ENCODE measurements around the gene CPNE8.

Gene CPNE8

GRCh38 chr12:38838056-38838850 lies 67.1 kb downstream of the CPNE8 start:
- no peak for ATAC-seq (ENCODE audit: low read depth)
- Mint-ChIP-seq H3K4me1 (no peaks in the 10 kb centered on the region), H3K36me3 (no peaks in the 10 kb centered on the region), H3K27ac (no peak overlapping the region), H3K9me3 (peaks cover 9% of the 10 kb centered on the region), H3K27me3 (no peaks in the 10 kb centered on the region), H3K4me3 (no peak overlapping the region)
- DNase-seq (ENCODE audit: low spot score in 2 of 2), result no peak

- no peaks in the 10 kb centered on the region for H3K4me1 Mint-ChIP-seq
- H3K4me3 Mint-ChIP-seq, result no peak overlapping the region
- no peak overlapping the region for H3K27ac Mint-ChIP-seq
- no peak for DNase-seq (ENCODE audit: low spot score in 2 of 2)
- H3K36me3 Mint-ChIP-seq, result no peaks in the 10 kb centered on the region
- no peak for ATAC-seq (ENCODE audit: low read depth)
- H3K9me3 Mint-ChIP-seq, result peaks cover 9% of the 10 kb centered on the region
- no peaks in the 10 kb centered on the region for H3K27me3 Mint-ChIP-seq
These were observed 73.7 kb downstream of the CPNE8 start for GRCh38 chr12:38831715-38832114.

DNA sequence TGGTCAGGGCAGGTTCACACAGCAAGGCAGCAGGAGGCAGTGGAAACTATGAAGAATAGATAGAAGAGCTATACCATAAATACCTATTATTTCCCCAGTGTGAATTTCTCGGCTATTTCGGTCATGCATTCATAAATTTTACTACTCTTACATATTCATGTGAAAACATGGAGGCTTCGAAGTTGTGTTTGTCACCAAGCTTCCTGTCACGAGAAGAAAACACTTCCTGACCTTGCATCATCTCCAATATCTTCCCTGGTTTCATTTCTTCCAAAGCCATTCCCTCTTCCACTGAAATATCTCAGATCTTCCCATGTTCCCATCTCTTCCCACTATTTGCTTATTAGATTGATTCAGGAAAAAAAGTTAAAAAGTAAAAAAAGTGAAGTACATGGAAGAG lies 80.4 kb downstream of the CPNE8 start:
- H3K27ac Mint-ChIP-seq, result no peak overlapping the region
- H3K4me1 Mint-ChIP-seq, result no peaks in the 10 kb centered on the region
- H3K9me3 Mint-ChIP-seq, result peaks cover 7% of the 10 kb centered on the region
- no peak for DNase-seq (ENCODE audit: low spot score in 2 of 2)
- H3K27me3 Mint-ChIP-seq, result no peaks in the 10 kb centered on the region
- H3K36me3 Mint-ChIP-seq, result no peaks in the 10 kb centered on the region
- no peak overlapping the region for H3K4me3 Mint-ChIP-seq
- no peak for ATAC-seq (ENCODE audit: low read depth)

- ATAC-seq (ENCODE audit: low read depth) (no peak), DNase-seq (ENCODE audit: low spot score in 2 of 2) (no peak)
- no peak overlapping the region for H3K4me3 Mint-ChIP-seq
- H3K27ac Mint-ChIP-seq, result no peak overlapping the region
- peaks cover 7% of the 10 kb centered on the region for H3K9me3 Mint-ChIP-seq
- no peaks in the 10 kb centered on the region for H3K36me3 Mint-ChIP-seq
- no peaks in the 10 kb centered on the region for H3K4me1 Mint-ChIP-seq
- H3K27me3 Mint-ChIP-seq, result no peaks in the 10 kb centered on the region
These were observed 81.7 kb downstream of the CPNE8 start for GRCh38 chr12:38823738-38824137.

DNA sequence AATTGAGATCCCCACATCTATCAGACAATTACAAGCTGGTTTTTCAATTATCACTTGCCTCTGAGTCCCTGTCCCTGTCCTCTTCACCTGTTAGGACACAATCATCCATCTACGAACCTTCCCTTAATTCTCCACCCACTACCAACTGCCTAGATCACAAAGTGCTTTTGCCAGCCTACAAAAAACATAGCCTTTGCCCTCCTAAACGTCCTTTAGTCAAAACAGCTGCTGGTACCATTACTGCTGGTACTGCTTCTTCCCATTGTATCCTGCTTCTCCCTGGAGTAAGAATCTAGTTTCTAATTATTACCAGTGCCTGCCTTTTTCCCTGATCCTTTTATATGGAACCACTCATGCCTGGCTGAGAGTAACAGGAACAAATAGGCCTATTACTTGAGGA lies 82.1 kb downstream of the CPNE8 start:
- H3K4me3 Mint-ChIP-seq, result no peak overlapping the region
- ATAC-seq (ENCODE audit: low read depth) (no peak), DNase-seq (ENCODE audit: low spot score in 2 of 2) (no peak)
- H3K9me3 Mint-ChIP-seq, result peaks cover 7% of the 10 kb centered on the region
- no peaks in the 10 kb centered on the region for H3K27me3 Mint-ChIP-seq
- no peaks in the 10 kb centered on the region for H3K4me1 Mint-ChIP-seq
- no peak overlapping the region for H3K27ac Mint-ChIP-seq
- H3K36me3 Mint-ChIP-seq, result no peaks in the 10 kb centered on the region

DNA sequence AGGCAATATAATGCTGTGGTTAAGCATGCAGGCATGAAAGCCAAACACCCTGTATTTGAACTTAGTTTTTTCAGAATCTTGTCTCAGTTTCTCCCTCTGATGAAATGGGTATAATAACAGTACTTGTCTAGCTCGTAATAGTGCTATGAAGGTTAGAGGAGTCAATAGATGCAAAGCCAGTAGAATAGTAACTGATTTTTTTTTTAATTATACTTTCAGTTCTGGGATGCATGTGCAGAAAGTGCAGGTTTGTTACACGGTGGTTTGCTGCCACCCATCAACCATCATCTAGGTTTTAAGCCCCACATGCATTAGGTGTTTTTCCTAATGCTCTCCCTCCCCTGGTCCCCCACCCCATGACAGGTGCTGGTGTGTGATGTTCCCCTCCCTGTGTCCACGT lies 87.4 kb downstream of the CPNE8 start:
- Mint-ChIP-seq H3K27me3 (no peaks in the 10 kb centered on the region), H3K36me3 (no peaks in the 10 kb centered on the region), H3K4me3 (no peak overlapping the region), H3K4me1 (no peaks in the 10 kb centered on the region), H3K27ac (no peak overlapping the region), H3K9me3 (peaks cover 5% of the 10 kb centered on the region)
- no peak for DNase-seq (ENCODE audit: low spot score in 2 of 2)
- ATAC-seq (ENCODE audit: low read depth), result no peak

- no peaks in the 10 kb centered on the region for H3K27me3 Mint-ChIP-seq
- H3K27ac Mint-ChIP-seq, result no peak overlapping the region
These were observed 91.5 kb downstream of the CPNE8 start for GRCh38 chr12:38813923-38814322.

DNA sequence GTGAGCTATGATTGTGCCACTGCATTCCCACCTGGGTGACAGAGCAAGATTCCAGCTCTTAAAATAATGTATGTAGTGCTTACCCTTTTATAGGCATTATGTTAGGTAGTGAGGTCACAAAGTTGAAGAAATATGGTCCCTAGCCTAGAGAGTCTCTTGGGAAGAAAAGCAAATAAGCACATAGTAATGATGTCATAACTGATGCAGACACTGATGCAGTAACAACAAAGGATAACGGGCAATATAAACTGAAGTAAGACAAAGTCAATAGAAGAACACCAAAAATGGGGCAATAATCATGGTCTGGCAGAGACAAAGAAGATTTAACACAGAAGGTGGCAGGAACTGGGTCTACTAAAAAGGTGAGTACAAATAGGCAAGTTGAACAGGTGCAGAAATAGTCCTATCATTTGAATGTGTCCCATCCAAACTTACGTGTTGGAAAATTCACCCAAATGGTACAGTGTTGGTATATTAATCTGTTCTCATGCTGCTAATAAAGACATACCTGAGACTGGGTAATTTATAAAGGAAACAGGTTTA lies 93.5 kb downstream of the CPNE8 start:
- no peaks in the 10 kb centered on the region for H3K4me1 Mint-ChIP-seq
- no peak overlapping the region for H3K27ac Mint-ChIP-seq
- H3K36me3 Mint-ChIP-seq, result no peaks in the 10 kb centered on the region
- no peaks in the 10 kb centered on the region for H3K27me3 Mint-ChIP-seq
- DNase-seq (ENCODE audit: low spot score in 2 of 2) (no peak), ATAC-seq (ENCODE audit: low read depth) (no peak)
- H3K4me3 Mint-ChIP-seq, result no peak overlapping the region
- H3K9me3 Mint-ChIP-seq, result peaks cover 10% of the 10 kb centered on the region

More at GRCh38 chr12:38813923-38814322, 91.5 kb downstream of the CPNE8 start:
- H3K9me3 Mint-ChIP-seq, result peaks cover 10% of the 10 kb centered on the region
- DNase-seq (ENCODE audit: low spot score in 2 of 2) (no peak), ATAC-seq (ENCODE audit: low read depth) (no peak)
- no peaks in the 10 kb centered on the region for H3K36me3 Mint-ChIP-seq
- no peak overlapping the region for H3K4me3 Mint-ChIP-seq
- H3K4me1 Mint-ChIP-seq, result no peaks in the 10 kb centered on the region

DNA sequence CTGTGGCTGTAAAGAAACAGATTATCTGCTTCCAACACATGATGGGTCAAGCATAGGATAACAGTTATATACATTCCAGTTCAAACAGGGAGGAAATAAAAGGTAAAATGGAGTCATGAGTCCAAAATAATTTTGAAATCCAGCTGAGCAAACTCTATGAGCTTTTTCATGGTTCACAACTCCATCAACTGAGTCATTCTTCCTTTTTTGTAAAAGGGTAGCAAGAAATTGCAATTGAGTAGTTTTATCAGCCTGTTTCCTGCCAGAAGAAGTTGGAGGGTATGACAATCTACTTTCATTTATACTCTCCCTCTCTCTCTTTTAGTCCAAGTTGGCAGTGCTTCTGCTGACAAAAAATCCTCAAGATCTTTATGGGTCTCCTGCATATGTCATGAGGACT lies 95.6 kb downstream of the CPNE8 start:
- Mint-ChIP-seq H3K4me1 (no peaks in the 10 kb centered on the region), H3K27me3 (no peaks in the 10 kb centered on the region), H3K36me3 (no peaks in the 10 kb centered on the region), H3K9me3 (peaks cover 10% of the 10 kb centered on the region), H3K27ac (no peak overlapping the region), H3K4me3 (no peak overlapping the region)
- no peak for DNase-seq (ENCODE audit: low spot score in 2 of 2)
- ATAC-seq (ENCODE audit: low read depth), result no peak

DNA sequence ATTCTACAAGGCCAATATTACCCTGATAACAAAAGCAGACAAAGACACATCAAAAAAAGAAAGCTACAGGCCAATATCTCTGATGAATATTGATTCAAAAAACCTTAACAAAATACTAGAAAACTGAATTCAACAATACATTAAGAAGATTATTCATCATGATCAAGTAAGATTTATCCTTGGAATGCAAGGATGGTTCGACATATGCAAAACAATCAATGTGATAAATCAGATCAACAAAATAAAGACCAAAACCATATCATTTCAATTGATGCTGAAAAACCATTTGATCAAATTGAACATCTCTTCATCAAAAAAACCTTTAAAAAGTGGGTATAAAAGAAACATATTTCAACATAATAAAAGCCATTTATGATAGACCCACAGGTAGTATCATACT lies 117.3 kb downstream of the CPNE8 start:
- ATAC-seq (ENCODE audit: low read depth) (no peak), DNase-seq (ENCODE audit: low spot score in 2 of 2) (no peak)
- Mint-ChIP-seq H3K4me1 (no peaks in the 10 kb centered on the region), H3K4me3 (no peak overlapping the region), H3K36me3 (peaks cover 2% of the 10 kb centered on the region), H3K27me3 (no peaks in the 10 kb centered on the region), H3K27ac (no peak overlapping the region), H3K9me3 (peaks cover 15% of the 10 kb centered on the region)

DNA sequence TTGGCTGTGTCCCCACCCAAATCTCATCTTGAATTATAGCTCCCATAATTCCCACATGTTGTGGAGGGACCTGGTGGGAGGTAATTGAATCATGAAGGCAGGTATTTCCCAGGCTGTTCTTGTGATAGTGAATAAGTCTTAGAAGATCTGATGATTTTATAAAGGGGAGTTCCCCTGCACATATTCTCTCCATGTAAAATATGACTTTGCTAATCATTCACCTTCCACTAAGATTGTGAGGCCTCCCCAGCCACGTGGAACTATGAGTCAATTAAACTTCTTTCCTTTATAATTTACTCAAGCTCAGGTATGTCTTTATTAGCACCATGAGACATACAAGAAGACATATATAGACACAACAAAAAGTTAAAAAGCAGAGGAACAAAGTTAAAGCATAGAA lies 120.0 kb downstream of the CPNE8 start:
- Mint-ChIP-seq H3K27me3 (no peaks in the 10 kb centered on the region), H3K4me1 (no peaks in the 10 kb centered on the region)

GRCh38 chr12:38783304-38783703 lies 122.1 kb downstream of the CPNE8 start:
- peaks cover 2% of the 10 kb centered on the region for H3K36me3 Mint-ChIP-seq
- H3K9me3 Mint-ChIP-seq, result peaks cover 13% of the 10 kb centered on the region
- no peaks in the 10 kb centered on the region for H3K4me1 Mint-ChIP-seq
- DNase-seq (ENCODE audit: low spot score in 2 of 2) (no peak), ATAC-seq (ENCODE audit: low read depth) (no peak)
- no peaks in the 10 kb centered on the region for H3K27me3 Mint-ChIP-seq
- no peak overlapping the region for H3K4me3 Mint-ChIP-seq
- no peak overlapping the region for H3K27ac Mint-ChIP-seq

More for the DNA sequence above, 120.0 kb downstream of the CPNE8 start:
- H3K36me3 Mint-ChIP-seq, result peaks cover 2% of the 10 kb centered on the region
- peaks cover 11% of the 10 kb centered on the region for H3K9me3 Mint-ChIP-seq
- no peak for ATAC-seq (ENCODE audit: low read depth)
- no peak overlapping the region for H3K4me3 Mint-ChIP-seq
- no peak for DNase-seq (ENCODE audit: low spot score in 2 of 2)
- H3K27ac Mint-ChIP-seq, result no peak overlapping the region

GRCh38 chr12:38782359-38782758 lies 123.0 kb downstream of the CPNE8 start:
- DNase-seq (ENCODE audit: low spot score in 2 of 2) (no peak), ATAC-seq (ENCODE audit: low read depth) (no peak)
- no peaks in the 10 kb centered on the region for H3K4me1 Mint-ChIP-seq
- no peak overlapping the region for H3K4me3 Mint-ChIP-seq
- no peaks in the 10 kb centered on the region for H3K36me3 Mint-ChIP-seq
- H3K27me3 Mint-ChIP-seq, result no peaks in the 10 kb centered on the region
- peaks cover 10% of the 10 kb centered on the region for H3K9me3 Mint-ChIP-seq
- H3K27ac Mint-ChIP-seq, result no peak overlapping the region

DNA sequence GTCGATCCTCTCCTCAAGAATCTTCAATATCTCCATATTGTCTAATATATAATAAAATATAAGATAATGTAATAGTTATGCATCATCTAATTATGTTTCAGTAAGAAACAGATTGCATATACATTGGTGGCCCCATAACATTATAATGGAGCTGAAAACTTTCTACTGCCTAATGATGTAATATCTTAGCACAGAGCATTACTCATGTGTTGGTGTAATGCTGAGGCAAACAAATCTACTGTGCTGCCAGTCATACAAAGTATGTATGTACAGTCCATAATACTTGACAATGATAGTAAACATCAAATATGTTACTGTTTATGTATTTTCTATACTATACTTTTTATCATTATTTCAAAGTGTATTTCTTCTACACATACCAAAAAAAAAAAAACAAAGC lies 128.7 kb downstream of the CPNE8 start:
- H3K4me1 Mint-ChIP-seq, result peaks cover 4% of the 10 kb centered on the region
- no peak overlapping the region for H3K4me3 Mint-ChIP-seq
- H3K27me3 Mint-ChIP-seq, result no peaks in the 10 kb centered on the region
- no peak overlapping the region for H3K27ac Mint-ChIP-seq
- ATAC-seq (ENCODE audit: low read depth) (no peak), DNase-seq (ENCODE audit: low spot score in 2 of 2) (no peak)
- peaks cover 9% of the 10 kb centered on the region for H3K9me3 Mint-ChIP-seq
- no peaks in the 10 kb centered on the region for H3K36me3 Mint-ChIP-seq

DNA sequence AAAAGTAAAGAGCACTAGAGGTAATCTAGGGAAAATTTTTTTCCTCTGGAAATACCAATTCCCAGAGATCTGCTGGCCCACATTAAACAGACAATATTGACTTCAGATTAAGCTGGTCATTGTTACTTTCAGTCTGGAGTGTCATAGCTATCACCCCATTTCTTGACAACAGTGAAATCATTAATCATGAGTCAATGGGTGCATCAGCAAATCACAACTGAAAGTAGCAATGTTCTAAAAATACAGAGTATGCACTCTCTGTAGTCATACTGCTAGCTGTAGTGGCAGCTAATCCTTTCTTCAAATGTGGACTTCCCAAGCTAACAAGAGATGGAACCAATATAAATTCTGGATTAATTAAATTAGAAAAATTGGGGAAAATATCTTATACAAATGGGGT lies 129.9 kb downstream of the CPNE8 start:
- H3K27me3 Mint-ChIP-seq, result no peaks in the 10 kb centered on the region
- H3K9me3 Mint-ChIP-seq, result peaks cover 9% of the 10 kb centered on the region
- H3K36me3 Mint-ChIP-seq, result no peaks in the 10 kb centered on the region
- no peak overlapping the region for H3K27ac Mint-ChIP-seq
- DNase-seq (ENCODE audit: low spot score in 2 of 2), result no peak
- peaks cover 5% of the 10 kb centered on the region for H3K4me1 Mint-ChIP-seq
- no peak overlapping the region for H3K4me3 Mint-ChIP-seq
- ATAC-seq (ENCODE audit: low read depth), result no peak

All from memory B cell (primary cell).